ENCODE data around the gene KRTAP12-3.

DNA sequence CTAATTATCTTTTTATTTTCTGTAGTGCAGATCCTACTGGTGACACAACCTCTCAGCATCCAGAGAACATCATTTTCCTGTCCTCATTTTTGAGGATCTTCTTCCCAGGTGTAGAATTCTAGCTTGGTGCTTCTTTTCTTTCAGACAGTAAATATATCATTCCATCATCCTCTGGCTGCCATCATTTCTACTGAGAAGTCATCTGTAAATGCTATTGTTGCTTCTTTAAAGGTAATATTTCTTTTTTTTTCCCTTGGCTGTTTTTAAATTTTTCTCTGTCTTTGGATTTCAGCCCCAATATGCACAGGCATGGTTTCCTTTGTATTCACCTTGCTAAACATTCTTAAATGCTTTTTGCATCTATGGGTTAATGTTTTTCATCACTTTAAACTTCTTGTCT, 34.2 kb upstream of the KRTAP12-3 start:
- TF ChIP-seq CTCF (IDR thresholded peaks at IDR 0.05) (no peak), EZH2 (IDR thresholded peaks at IDR 0.05; ENCODE audit: borderline replicate concordance, insufficient read depth, low read depth, low read length, poor library complexity, severe bottlenecking) (no peak)
